Right lung (tissue), 5 donors: Measurements from ENCODE around the gene ALAS1. TPM values are rescaled to one million over a fixed set of nuclear protein-coding genes. Genes with fewer than 3 reads are reported as not detected.

Experiments used
- DNase-seq, 2 donors: peaks; one replicate each; pipeline ENCODE4 v3.0.0-alpha.2; 2013
- polyA plus RNA-seq, 5 donors: library from polyadenylated mRNA; unstranded; fragments of 120-200 nt; gene quantifications; one replicate each; pipeline versions ENCODE4 v1.2.1 to v1.2.3, GENCODE V29; 2013; ENCODE audit warnings: inconsistent platforms in 1 of 5, low replicate concordance in 1 of 5; ENCODE audit not compliant: insufficient read length in 5 of 5, insufficient read depth in 1 of 5

The ALAS1 gene
- polyA plus RNA-seq, 5 donors: 36.0 to 41.9 (median 39.3) TPM

GRCh38 chr3:52218937-52219650 is 21.1 kb downstream of the ALAS1 start:
- peak in 1 of 2 donors; percentile 63 for DNase-seq

- DNase-seq: peak; percentile 64 to 74
Measured at GRCh38 chr3:52220380-52221026, 22.5 kb downstream of the ALAS1 start.

- no peak for DNase-seq
Measured at GRCh38 chr3:52221141-52221562, 23.2 kb downstream of the ALAS1 start.

- no peak for DNase-seq
Measured at GRCh38 chr3:52221563-52222318, 23.8 kb downstream of the ALAS1 start.

- DNase-seq: no peak
Measured at GRCh38 chr3:52222319-52223221, 24.6 kb downstream of the ALAS1 start.

GRCh38 chr3:52223449-52224408 is 25.8 kb downstream of the ALAS1 start:
- DNase-seq: no peak

GRCh38 chr3:52225452-52226228 is 27.7 kb downstream of the ALAS1 start, which contains the start of gene TLR9:
TLR9 (minus strand) TSS chr3:52225645; CDS start chr3:52225529, 116 bp downstream.
- no peak for DNase-seq

GRCh38 chr3:52226229-52226817 is 28.4 kb downstream of the ALAS1 start:
- DNase-seq: no peak

- no peak for DNase-seq
Measured at GRCh38 chr3:52227117-52227516, 29.2 kb downstream of the ALAS1 start.

GRCh38 chr3:52227766-52228165 is 29.8 kb downstream of the ALAS1 start:
- no peak for DNase-seq

- DNase-seq: no peak
Measured at GRCh38 chr3:52228266-52228665, 30.3 kb downstream of the ALAS1 start.

- no peak for DNase-seq
Measured at GRCh38 chr3:52228751-52229291, 30.9 kb downstream of the ALAS1 start.

- no peak for DNase-seq
Measured at GRCh38 chr3:52229656-52230055, 31.7 kb downstream of the ALAS1 start.

GRCh38 chr3:52230461-52230860 is 32.5 kb downstream of the ALAS1 start:
- no peak for DNase-seq

- DNase-seq: no peak
Measured at GRCh38 chr3:52230889-52231499, 33.0 kb downstream of the ALAS1 start.

GRCh38 chr3:52231502-52232278 is 33.7 kb downstream of the ALAS1 start:
- DNase-seq: no peak
